Endothelial cell of umbilical vein (primary cell): ENCODE results near the gene KCNK10. TPM values are rescaled to one million over a fixed set of nuclear protein-coding genes. Genes with fewer than 3 reads are reported as not detected.

Experiments
- BruUV-seq: library from RNA; stranded (reverse); fragments of 400-500 nt; replicated peaks from 2 replicates; lab custom pipeline; 2021; lab: Mats Ljungman, UMichigan
- CTCF ChIA-PET: fragments of 300-600, 350-600 bp; sonication (Branson Sonifier 250); formaldehyde crosslinking; loops from one replicate; lab custom pipeline; 2021; ENCODE audit warnings: antibody characterized with exemption, inconsistent platforms; lab: Charles Lee
- POLR2A ChIA-PET: fragments of 300-600, 350-600 bp; sonication (Branson Sonifier 250); formaldehyde crosslinking; loops from one replicate; lab custom pipeline; 2021; ENCODE audit warnings: antibody characterized with exemption, inconsistent platforms; lab: Charles Lee
- DNase-seq: peaks from one replicate; pipeline ENCODE4 v3.0.0-alpha.2; 2011; ENCODE audit warnings: low read depth, low spot score
- FAIRE-seq: peaks from 2 replicates; lab custom pipeline; 2011; peaks lifted over from hg19 to GRCh38; lab: Jason Lieb, UNC
- H2AFZ ChIP-seq: 2 replicates; pipeline ENCODE4 v1.6.0; 2012; ENCODE audit warnings: low read depth, low read length, control low read depth, inconsistent platforms
- H3K27ac ChIP-seq: 2 replicates; pipeline ENCODE4 v1.5.1; 2011; ENCODE audit warnings: low read depth, mild to moderate bottlenecking, control low read depth, low read length, moderate library complexity; ENCODE audit not compliant: insufficient read depth
- H3K27me3 ChIP-seq, 2 experiments: 2 replicates each; pipeline versions ENCODE4 v1.6.0 to v1.6.1; 2011; ENCODE audit warnings: low read length in 2 of 2, mixed read lengths in 1 of 2; ENCODE audit not compliant: control insufficient read depth in 2 of 2, insufficient read depth in 2 of 2
- H3K36me3 ChIP-seq, 2 experiments: 2 replicates in 1 of 2; 3 replicates in 1 of 2; pipeline ENCODE4 v1.5.1; 2011; ENCODE audit warnings: low read length in 2 of 2, mild to moderate bottlenecking in 1 of 2, moderate library complexity in 1 of 2; ENCODE audit not compliant: control insufficient read depth in 2 of 2, insufficient read depth in 2 of 2; ENCODE audit errors: extremely low read depth in 1 of 2
- H3K4me1 ChIP-seq: 3 replicates; pipeline ENCODE4 v1.5.1; 2011; ENCODE audit warnings: mild to moderate bottlenecking, low read length; ENCODE audit not compliant: control insufficient read depth, insufficient read depth; ENCODE audit errors: extremely low read depth
- H3K4me2 ChIP-seq: 2 replicates; pipeline ENCODE4 v1.6.1; 2011; ENCODE audit warnings: low read length, control low read depth, mixed read lengths; ENCODE audit not compliant: insufficient read depth
- H3K4me3 ChIP-seq, 3 experiments: fragments of 200-600 bp in 1 of 3; sonication (generic), shearing (Covaris generic) in 1 of 3; replicated peaks in 1 of 3; 2 replicates each; pipeline ENCODE4 v1.5.1; 2011 to 2016; ENCODE audit warnings: control low read depth in 3 of 3, low read length in 3 of 3, mild to moderate bottlenecking in 2 of 3, inconsistent platforms in 1 of 3, low read depth in 1 of 3, moderate library complexity in 1 of 3; ENCODE audit not compliant: insufficient read depth in 1 of 3
- H3K79me2 ChIP-seq: 2 replicates; pipeline ENCODE4 v1.6.0; 2012; ENCODE audit warnings: low read length, inconsistent platforms; ENCODE audit not compliant: control insufficient read depth, insufficient read depth
- H3K9ac ChIP-seq: replicated peaks from 2 replicates; pipeline ENCODE3; 2011; ENCODE audit warnings: low read length, control low read depth; ENCODE audit not compliant: insufficient read depth; ENCODE audit errors: extremely low read depth
- H3K9me1 ChIP-seq: replicated peaks from 3 replicates; pipeline ENCODE4 v1.6.0; 2011; ENCODE audit warnings: mild to moderate bottlenecking, low read length; ENCODE audit not compliant: control insufficient read depth, insufficient read depth; ENCODE audit errors: extremely low read depth
- H3K9me3 ChIP-seq: replicated peaks from 2 replicates; pipeline ENCODE4 v1.5.1; 2012; ENCODE audit warnings: low read length, inconsistent platforms; ENCODE audit not compliant: control insufficient read depth, insufficient read depth
- H4K20me1 ChIP-seq: replicated peaks from 2 replicates; pipeline ENCODE3; 2011; ENCODE audit warnings: mild to moderate bottlenecking, low read length; ENCODE audit not compliant: control insufficient read depth, insufficient read depth; ENCODE audit errors: extremely low read depth
- CTCF ChIP-seq, 2 donors: IDR thresholded peaks; 1 replicate in 1 of 2; 2 replicates in 1 of 2; pipeline ENCODE4 v1.5.1; 2011; ENCODE audit warnings: low read length in 2 of 2, mild to moderate bottlenecking in 2 of 2, moderate library complexity in 2 of 2, control low read depth in 1 of 2, inconsistent platforms in 1 of 2, low read depth in 1 of 2; ENCODE audit not compliant: insufficient read depth in 1 of 2; ENCODE audit errors: extremely low read depth in 1 of 2
- EZH2 ChIP-seq: IDR thresholded peaks from 2 replicates; pipeline ENCODE4 v1.6.1; 2012; ENCODE audit warnings: borderline replicate concordance, low read depth, mild to moderate bottlenecking, moderate library complexity, low read length, inconsistent platforms; ENCODE audit not compliant: severe bottlenecking
- FOS ChIP-seq: IDR thresholded peaks from 2 replicates; pipeline ENCODE4 v1.6.1; 2011; ENCODE audit warnings: mild to moderate bottlenecking, low read length, moderate library complexity, borderline replicate concordance; ENCODE audit not compliant: insufficient read depth
- GATA2 ChIP-seq: IDR thresholded peaks from 2 replicates; pipeline ENCODE4 v1.7.0; 2011; ENCODE audit warnings: low read depth, mild to moderate bottlenecking, moderate library complexity, mixed read lengths, low read length; ENCODE audit not compliant: insufficient read length, insufficient read depth
- JUN ChIP-seq: IDR thresholded peaks from 2 replicates; pipeline ENCODE4 v1.6.1; 2011; ENCODE audit warnings: borderline replicate concordance, low read depth; ENCODE audit not compliant: insufficient read length, insufficient read depth
- POLR2A ChIP-seq: IDR thresholded peaks from 2 replicates; pipeline ENCODE4 v1.6.1; 2012; ENCODE audit warnings: low read depth, mild to moderate bottlenecking, control low read depth, low read length
- POLR2AphosphoS5 ChIP-seq: IDR thresholded peaks from 2 replicates; pipeline ENCODE4 v1.6.1; 2012; ENCODE audit warnings: low read depth, mild to moderate bottlenecking, control low read depth, low read length, moderate library complexity; ENCODE audit not compliant: insufficient read depth
- dilution Hi-C: fragments of 300-500 bp; cut with MboI; formaldehyde crosslinking; loops from one replicate; pipeline ENCODE4 v1.15.0; 2019; ENCODE audit warnings: low sequenced_read_pairs; ENCODE audit not compliant: extremely low pct_ligation_motif_present
- intact Hi-C: fragments of 100-400 bp; cut with micrococcal nuclease; formaldehyde crosslinking; loops from one replicate; pipeline ENCODE4 v1.10.0; 2022
- polyA plus RNA-seq, 4 experiments: library from polyadenylated mRNA; depleted of rRNA in 3 of 4; stranded (reverse) in 3 of 4; unstranded in 1 of 4; fragments of >200 nt; gene quantifications; 2 replicates each; pipeline versions ENCODE4 v1.2.1 to v1.2.3, GENCODE V29; 2011 to 2012; ENCODE audit warnings: missing spikeins in 1 of 4
- total RNA-seq: library from RNA; stranded (reverse); gene quantifications from 2 replicates; pipeline ENCODE4 v1.2.3, GENCODE V29; 2021

KCNK10 gene
- total and polyA plus RNA-seq, 2 donors (not counting 3 experiments of a cell fraction or from before 2014, with no cell fraction given), result not detected

GRCh38 chr14:88194531-88194930, 128.5 kb downstream of the KCNK10 start:
- Histone ChIP-seq H3K9ac (no peak overlapping the region), H3K9me3 (no peaks in the 10 kb centered on the region), H3K79me2 (no peaks in the 10 kb centered on the region), H3K4me3 (no peak overlapping the region), H3K4me1 (no peaks in the 10 kb centered on the region), H3K27ac (no peak overlapping the region), H3K4me2 (no peak overlapping the region), H2AFZ (no peak overlapping the region), H4K20me1 (no peaks in the 10 kb centered on the region), H3K27me3 (no peaks in the 10 kb centered on the region), H3K9me1 (no peaks in the 10 kb centered on the region), H3K36me3 (no peaks in the 10 kb centered on the region)
- no peak for DNase-seq
- ChIA-PET POLR2A (no interaction called here), CTCF (no interaction called here)
- intact Hi-C loops (no loop called here), dilution Hi-C loops (no loop called here)
- FAIRE-seq, result no peak
- TF ChIP-seq POLR2A (no peak), FOS (no peak), GATA2 (no peak), JUN (no peak), POLR2AphosphoS5 (no peak), CTCF (IDR thresholded peaks at IDR 0.05; ENCODE audit: extremely low read depth in 1 of 2, insufficient read depth in 1 of 2, low read depth in 1 of 2, low read length in 2 of 2) (no peak)
- BruUV-seq, result no TSS peak

- no peak overlapping the region for H3K9ac ChIP-seq
- H3K4me1 ChIP-seq, result no peaks in the 10 kb centered on the region
- intact Hi-C loops (no loop called here), dilution Hi-C loops (no loop called here)
- no TSS peak for BruUV-seq
- no peaks in the 10 kb centered on the region for H3K27me3 ChIP-seq
- ChIA-PET POLR2A (no interaction called here), CTCF (interaction anchor here (0.8 to 3.2 kb wide), 2 partner anchors 245 to 246 kb away, joined by 3 to 14 read pairs; no protein-coding TSS in a partner anchor)
- TF ChIP-seq EZH2 (no peak), POLR2A (no peak)
- no peak overlapping the region for H2AFZ ChIP-seq
- H3K79me2 ChIP-seq, result no peaks in the 10 kb centered on the region
- H3K36me3 ChIP-seq, result no peaks in the 10 kb centered on the region
- FAIRE-seq (no peak), DNase-seq (no peak)
- H3K27ac ChIP-seq, result no peak overlapping the region
- no peak overlapping the region for H3K4me3 ChIP-seq
- no peaks in the 10 kb centered on the region for H4K20me1 ChIP-seq
- H3K9me3 ChIP-seq, result no peaks in the 10 kb centered on the region
- no peak overlapping the region for H3K4me2 ChIP-seq
- H3K9me1 ChIP-seq, result no peaks in the 10 kb centered on the region
Observed at GRCh38 chr14:88191605-88192004, 131.5 kb downstream of the KCNK10 start.
